GM21390 (cell line): ENCODE results near the gene SLC38A5.
"Not testable (repeated sequence)": the region's sequence is repeated elsewhere in the genome, so short reads cannot be mapped to it uniquely, and the experiment has no call there.

Source experiments
- ATAC-seq: cut with Tn5 transposase; IDR thresholded peaks from one replicate; pipeline ENCODE4 v1.9.1; 2021; ENCODE audit not compliant: unreplicated experiment

SLC38A5 gene

DNA sequence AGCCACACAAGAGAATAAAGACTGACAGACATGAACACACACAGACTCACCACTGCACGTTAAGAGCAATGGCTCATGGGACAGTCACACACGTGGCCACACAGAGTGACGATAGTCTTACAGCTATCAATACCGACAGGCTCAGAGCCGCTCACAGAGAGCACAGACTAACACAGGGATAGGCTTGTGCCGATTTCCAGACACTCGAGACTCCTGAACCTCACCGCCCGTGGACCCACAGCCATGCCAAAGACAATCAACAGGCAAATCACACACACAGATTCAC, 716 bp upstream of the SLC38A5 start:
- ATAC-seq: no peak

DNA sequence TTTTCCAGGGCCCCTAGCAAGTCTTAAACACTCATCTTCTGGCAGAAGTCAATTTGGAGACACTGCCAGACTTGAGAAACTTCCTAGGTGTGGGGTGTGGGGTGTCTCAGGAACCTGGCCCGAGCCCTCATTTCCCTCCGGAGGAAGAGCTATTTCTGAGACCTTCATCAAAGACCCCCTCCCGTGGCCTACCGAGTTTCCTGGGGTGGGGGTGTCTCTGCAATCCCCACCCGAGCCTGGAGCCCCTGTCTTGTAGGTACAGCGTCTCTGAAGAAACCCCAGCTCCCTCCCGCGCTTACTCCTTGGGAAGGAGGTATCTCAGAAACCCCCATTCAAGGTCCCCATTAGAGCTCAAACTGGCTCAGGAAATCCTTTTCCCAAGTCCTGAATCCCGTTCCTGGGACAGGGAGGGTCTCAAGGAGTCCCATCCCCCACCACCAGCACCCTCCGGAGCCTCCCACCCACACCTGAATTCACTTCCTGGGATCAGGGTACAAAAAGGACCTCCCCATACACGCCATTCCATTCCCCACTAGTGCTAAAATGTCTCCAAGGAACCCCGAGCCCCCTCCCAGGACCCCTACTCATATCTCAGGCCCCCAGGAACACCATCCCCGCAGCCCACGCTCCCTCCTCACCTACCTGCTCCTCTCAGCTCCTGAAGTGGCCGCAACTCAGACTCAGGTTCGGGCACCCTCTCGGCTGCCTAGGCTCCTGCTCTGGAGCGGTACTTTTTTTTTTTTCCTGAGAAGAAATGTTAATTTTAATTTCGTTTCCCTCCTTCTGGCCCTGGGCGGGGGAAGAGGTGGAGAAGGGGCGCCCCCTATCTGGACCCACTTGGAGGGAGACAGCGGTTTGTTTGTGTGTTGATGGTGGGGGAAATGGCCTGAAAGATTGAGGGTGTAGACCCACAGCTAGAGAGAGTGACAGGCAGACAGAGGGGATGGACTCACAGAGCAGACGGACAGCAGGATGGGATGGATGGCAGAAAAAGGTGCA, 1.1 kb downstream of the SLC38A5 start:
- ATAC-seq: no peak

DNA sequence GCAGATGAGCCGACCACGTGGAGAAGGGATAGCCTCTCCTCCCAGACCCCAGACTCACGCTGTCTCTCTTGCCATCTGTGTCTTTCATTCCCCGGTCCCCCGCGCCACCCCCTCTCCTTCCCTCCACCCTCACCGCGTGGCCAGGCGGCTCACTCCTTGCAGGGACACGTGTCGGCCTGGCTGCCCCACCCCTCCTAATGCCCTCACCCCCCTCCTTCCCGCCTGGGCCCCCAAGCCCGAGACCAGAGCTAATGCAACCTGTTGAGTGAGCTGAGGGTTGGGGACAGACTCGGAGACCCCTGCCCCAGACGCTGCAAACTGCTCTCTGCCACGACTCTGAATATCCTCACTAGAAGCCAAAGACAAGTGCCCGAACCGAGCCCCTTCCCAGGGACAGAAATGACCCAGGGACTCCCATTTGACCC, 1.8 kb downstream of the SLC38A5 start:
- ATAC-seq: no peak

DNA sequence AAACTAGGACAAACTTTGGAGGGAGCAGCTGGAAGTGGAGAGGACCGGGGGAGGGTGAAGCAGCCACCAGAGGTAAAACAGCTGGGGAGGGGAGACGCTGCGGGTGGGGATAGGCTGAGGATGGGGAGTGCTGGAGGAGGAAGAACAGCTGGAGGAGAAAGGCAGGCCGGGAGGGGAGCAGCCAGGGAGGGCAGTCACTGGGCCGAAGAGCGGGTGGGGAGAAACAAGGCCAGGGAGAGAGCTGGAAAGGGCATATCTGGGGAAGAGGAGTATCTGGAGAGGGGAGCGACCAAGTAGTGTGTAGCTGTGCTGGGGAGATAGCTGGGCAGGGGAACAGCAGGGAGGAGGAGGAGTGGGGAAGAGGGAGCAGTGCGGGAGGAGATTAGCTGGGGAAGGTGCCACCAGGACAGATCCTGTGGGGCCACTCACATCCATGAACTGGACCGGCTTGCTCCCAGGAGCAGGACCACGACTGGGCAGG, 2.7 kb downstream of the SLC38A5 start:
- ATAC-seq: no peak

DNA sequence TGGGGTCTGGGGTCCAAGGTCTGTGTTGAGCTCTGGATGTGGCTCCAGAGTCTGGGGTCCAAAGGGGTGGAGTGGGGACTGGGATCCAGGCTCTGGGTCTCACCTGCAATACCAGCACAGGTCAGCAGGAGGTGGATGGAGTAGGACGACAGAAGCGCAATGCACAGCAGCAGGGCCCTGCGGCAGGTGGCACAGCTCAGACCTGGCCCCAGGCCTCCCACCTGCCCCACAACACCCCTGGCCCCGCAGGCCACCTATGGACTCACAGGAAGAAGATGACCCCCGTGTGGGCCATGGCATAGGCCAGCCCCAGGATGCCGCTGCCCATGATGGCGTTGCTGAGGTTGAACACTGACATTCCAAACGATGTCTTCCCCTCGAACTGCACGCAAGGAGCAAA, 3.4 kb downstream of the SLC38A5 start:
- ATAC-seq: no peak

DNA sequence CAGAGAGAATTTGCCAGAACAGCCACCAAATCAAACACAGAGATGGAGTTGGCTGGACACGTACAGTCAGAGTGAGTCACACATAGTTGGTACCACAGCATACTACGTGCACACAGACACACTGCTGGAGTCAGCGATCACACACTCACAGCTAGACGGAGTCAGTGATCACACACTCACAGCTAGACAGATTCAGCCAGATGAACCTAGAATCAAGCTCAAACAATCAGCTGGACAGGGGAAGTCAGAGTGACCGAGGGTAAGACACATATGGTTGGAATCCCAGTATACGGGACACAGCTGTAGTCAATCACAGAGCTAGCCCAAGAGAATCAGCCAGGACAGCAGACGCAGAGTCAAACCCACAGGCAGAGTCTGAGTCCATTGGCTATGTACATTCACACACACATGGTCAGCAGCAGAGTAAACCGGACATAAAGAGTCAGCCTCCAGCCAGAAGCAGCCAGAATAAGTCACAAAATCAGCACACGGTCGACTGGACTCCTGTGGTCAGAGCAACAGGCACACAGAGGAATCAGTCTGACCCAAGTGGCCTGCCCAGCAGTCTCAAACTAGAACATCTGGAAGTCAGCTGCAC, 4.6 kb downstream of the SLC38A5 start:
- no peak for ATAC-seq

DNA sequence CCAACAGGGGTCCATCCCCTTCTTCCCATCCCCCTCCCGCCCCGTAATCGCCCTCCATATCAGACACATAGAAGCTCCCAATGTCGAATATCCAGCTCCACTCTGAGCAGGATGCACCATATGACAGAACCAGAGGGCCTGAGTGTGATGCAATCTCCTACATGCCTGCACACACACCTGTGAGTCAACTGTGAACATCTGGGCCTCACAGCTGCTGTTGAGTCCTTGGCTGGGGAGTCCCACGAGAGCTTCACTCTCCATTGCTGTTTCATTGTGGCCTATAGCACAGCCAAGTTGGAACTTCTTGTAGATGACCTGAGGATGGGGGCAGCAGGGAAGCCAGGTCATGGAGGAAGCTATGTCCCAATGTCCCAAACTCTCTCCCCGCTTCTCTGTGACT, 8.2 kb downstream of the SLC38A5 start:
- no peak for ATAC-seq

DNA sequence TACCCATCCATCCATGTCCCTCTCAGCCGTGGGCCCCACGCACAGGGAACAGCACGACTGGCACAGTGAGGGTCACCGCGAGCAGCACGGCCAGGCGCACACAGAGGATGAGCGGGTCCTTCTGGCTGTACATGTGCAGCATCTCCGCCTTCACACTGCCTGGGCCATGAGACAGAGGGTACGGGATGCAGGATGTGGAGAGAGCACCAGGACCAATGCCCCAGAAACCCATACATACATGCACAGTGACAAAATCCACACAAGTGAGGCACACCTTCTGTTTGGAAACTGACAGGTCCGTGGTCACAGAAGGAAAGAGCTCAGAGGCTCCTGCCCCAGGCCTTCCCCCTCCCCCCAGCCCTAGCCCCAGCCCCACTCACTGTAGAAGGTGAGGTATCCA, 9.5 kb downstream of the SLC38A5 start:
- no peak for ATAC-seq

DNA sequence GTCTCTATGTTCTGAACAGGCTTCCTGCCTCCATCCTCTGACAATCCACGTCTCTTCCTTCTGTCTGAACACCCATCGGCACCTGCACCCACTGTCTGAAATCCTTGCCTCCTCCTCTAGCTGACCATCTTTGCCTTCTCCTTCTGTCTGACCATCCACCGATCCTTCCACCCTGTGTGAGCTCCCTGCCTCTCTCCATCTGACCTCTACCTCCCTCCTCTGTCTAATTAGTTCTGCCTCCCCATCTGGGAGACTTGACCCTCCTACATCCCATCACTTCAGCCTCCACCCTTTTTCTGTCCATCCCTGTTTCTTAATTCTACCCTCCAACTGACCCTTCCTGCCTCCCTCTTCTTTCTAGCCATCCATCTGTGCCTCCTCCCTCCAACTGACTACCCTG, 10.0 kb downstream of the SLC38A5 start:
- no peak for ATAC-seq

DNA sequence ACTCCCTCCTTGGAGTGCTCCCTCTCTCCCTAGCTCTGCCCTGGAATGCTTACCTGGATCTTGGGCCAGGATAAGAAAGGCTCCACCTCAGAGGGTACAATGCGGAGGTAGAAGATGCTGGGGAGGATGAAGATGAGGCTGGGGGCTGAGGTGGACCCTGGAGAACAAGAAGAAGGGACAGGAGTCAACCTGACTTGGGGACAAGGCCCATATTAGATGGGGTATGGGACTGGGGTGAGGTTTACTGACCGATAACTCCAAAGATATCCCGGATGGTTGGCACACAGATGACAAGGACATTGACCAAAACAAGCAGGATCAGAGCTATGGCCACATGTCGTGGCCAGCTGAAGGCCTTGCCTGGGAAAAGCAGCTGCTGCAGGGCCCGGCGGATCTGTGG, 10.6 kb downstream of the SLC38A5 start:
- ATAC-seq: no peak

DNA sequence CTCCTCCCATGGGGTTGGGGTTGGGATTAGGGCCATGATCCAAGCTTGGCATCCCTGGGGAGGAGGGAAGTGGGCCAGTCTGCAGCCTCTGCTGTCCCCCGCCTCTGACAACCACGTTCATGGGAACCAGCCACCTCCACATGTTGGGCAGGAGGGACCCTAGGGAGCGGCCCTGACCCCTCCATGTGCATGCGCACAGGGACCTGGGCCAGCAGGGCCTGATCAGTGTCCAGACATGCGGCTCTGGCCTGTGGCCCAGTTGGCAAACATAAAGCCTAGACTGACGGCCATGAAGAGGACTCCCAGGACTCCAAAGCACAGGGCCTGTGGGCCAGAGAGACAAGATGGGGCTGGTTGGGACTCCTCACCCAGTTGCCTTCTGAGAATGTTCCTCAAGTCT, 11.3 kb downstream of the SLC38A5 start:
- no peak for ATAC-seq

DNA sequence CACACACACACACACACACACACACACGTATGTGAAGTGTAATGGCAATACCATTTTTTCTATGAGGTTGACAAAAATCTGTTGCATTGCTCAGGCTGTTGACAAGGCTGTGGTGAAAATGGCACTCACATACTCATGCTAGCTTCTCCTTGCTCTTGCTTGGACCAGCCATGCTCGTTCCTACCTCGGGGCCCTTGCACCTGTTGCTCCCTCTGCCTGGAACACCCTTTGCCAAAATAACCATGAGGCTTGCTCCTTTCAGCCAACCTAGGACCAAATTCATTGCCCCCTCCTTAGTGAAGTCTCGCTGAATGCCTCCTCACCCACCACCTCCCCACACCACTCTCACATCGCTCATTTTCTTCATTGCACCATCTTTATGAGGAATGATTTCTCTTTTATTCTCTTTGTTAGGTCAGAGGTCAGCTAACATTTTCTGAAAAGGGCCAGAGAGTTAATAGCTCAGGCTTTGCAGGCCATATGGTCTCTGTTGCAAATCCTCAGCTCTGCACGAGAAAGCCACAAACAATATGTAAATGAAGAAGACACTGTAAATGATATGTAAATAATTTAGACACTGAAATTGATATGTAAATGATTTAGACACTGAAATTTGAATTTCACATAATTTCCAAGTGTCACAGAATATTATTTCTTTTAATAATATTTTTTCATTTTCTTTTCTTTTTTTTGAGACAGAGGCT, 13.3 kb downstream of the SLC38A5 start:
- no peak for ATAC-seq

DNA sequence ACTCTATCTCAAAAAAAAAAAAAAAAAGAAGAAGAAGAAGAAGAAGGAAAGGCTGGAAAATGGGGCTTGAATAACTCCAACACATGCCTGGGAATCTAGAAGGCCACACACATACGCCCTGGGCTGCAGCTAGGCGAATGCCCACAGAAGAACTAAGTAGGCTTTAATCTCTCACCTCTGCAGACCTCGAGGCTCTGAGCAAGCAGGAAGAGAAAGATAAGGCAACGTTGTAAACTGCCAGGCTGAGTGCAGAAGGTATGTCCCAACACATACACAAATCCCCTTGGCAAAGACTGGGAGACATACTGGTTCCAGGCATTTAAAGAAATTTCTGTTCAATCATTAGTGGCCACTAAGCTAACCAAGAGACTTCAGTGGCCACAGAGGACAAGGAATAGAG, 18.4 kb downstream of the SLC38A5 start:
- ATAC-seq: no peak

DNA sequence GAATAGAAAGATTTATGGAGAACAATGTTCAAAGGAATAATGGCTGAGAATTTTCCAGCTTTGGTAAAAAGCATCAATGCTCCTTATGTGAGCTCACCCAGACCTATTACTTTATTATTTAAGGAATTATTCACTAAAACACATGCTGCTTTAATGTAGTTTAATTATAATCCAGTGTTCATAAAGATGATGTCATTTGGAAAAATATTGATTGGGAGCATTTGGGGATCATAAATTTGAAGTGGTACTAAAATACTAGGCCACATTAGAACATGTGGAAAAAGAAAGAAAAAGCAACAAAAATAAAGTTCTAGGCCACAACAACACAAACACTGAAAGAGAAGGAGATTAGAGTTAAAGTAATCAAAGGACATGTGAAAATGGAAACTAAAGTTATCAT, 20.0 kb downstream of the SLC38A5 start:
- ATAC-seq: no peak

DNA sequence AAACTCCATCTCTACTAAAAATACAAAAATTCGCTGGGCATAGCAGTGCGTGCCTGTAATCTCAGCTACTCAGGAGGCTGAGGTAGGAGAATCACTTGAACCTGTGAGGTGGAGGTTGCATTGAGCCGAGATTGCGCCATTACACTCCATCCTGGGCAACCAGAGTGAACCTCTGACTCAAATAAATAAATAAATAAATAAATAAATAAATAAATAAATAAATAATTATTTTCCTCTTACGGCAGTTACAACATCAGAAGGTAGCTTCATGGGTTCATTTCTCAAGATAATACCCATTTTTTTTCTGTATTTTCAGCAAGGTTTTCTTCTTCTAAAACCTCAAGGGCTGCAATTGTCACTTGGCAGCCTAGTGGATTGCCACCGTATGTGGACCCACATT, 22.9 kb downstream of the SLC38A5 start:
- not testable (repeated sequence) for ATAC-seq

DNA sequence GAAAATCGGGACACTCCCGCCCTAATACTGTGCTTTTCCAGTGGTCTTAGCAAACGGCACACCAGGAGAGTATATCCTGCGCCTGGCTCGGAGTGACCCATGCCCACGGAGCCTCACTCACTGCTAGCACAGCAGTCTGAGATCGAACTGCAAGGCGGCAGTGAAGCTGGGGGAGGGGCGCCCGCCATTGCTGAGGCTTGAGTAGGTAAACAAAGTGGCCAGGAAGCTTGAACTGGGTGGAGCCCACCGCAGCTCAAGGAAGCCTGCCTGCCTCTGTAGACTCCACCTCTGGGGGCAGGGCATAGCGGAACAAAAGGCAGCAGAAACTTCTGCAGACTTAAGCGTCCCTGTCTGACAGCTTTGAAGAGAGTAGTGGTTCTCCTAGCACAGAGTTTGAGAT, 36.3 kb downstream of the SLC38A5 start:
- ATAC-seq: not testable (repeated sequence)

DNA sequence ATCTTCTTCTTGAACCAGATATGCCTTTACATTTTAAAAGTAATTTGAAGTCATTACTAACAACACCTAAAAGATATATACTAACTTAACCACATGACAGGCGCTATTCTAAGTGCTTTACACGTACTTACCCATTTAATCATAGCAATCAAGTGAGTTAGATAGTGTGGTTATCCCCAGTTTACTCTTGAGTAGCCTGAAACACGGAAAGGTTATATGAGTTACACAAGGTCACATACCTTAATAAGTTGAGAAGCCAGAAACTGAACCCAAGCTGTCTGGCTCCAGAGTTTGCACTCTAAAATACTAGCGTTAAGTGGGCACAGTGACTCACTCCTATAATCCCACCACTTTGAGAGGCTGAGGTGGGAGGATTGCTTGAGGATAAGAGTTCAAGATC, 39.9 kb downstream of the SLC38A5 start:
- not testable (repeated sequence) for ATAC-seq

DNA sequence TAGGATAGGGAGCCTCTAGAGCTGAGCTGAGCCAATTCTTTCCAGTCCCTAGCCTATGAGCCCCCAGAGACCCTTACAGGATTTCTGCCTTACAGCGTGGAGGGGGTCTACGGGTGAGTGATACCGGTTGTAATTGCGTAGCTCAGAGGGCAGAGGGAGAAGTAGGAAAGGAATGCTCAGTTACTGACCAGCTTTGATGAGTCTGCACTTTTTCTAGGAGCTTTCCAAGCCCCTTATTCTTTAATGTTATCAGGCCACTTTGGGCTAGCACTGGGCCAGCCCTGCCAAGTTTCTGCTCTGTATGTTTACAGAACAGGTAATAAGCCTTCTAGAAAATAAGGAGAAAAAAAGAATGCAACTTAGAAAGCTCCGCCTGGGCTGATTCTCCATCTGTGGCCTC, 40.5 kb downstream of the SLC38A5 start:
- ATAC-seq: not testable (repeated sequence)

DNA sequence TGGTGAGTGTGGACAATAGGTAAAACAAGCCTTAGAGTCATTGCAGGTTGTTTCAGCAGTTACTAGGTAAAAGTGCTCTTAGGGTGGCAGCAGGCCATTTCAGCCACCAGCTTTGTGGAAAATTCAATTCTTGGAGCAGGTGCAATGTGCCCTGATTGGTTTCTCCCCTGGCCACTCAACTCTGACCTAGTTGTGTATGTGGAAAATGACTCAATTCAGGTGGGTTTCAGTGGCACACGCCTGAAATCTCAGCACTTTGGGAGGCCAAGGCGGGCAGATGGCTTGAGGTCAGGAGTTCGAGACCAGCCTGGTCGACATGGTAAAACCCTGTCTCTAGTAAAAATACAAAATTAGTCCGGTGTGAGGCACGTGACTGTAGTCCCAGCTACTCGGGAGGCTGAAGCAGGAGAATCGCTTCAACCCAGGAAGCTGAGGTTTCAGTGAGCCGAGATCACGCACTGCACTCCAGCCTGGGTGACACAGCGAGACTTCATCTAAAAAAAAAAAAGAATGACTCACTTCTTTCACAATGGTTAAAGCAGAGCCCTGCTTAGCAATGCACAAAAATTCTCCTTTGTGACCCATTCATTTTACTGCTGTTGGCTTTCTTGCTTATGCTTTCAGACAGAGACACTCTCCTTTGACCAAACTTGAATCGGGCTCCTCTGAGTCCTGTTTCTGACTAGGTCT, 42.9 kb downstream of the SLC38A5 start:
- not testable (repeated sequence) for ATAC-seq

DNA sequence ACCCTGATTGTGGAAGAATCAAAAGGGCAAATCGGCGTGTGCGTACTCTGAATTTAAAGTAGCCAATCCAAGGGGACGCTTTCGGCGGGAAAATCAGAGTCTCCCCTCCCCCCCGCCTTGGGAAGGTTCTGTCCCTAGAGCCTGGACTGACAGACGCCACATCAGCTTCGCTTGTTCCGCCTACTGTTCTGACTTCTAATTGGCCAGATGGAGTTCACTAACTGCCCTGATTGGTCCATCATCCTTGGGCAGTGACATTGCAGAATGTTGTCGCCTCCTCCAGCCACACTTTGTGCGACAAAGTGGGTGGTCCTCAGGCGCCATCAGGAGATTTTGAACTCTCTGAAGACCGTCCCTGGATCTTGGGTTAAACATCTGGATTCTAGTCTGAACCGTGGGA, 58.2 kb downstream of the SLC38A5 start, which contains the start of gene SSX4B:
Gene SSX4B (minus strand): TSS at position 101 of the 400 bp plus-strand sequence. CDS start 588 bp downstream, outside the sequence.
- ATAC-seq: not testable (repeated sequence)
